Activated T-helper 9 cell treated with anti-CD3 and anti-CD28 coated beads, Interleukin-2, amount 50 U/mL, for 16 hours (primary cell): ENCODE measurements around the gene LARP1B.
"Not testable (repeated sequence)": the region's sequence is repeated elsewhere in the genome, so short reads cannot be mapped to it uniquely, and the experiment has no call there.

ENCODE experiments used
- DNase-seq: peaks from one replicate; pipeline ENCODE4 v3.0.0-alpha.2; 2020; ENCODE audit warnings: low read depth

LARP1B gene

GRCh38 chr4:128225148-128225547 is 164.0 kb downstream of the LARP1B start:
- no peak for DNase-seq

GRCh38 chr4:128227991-128228571 is 167.0 kb downstream of the LARP1B start:
- DNase-seq, result no peak

- no peak for DNase-seq
Observed at GRCh38 chr4:128228845-128229795, 168.0 kb downstream of the LARP1B start.

GRCh38 chr4:128232719-128233118 is 171.6 kb downstream of the LARP1B start:
- no peak for DNase-seq

- DNase-seq, result no peak
Observed at GRCh38 chr4:128234836-128235235, 173.7 kb downstream of the LARP1B start.

- no peak for DNase-seq
Observed at GRCh38 chr4:128241019-128241418, 179.9 kb downstream of the LARP1B start.

- no peak for DNase-seq
Observed at GRCh38 chr4:128241425-128241913, 180.4 kb downstream of the LARP1B start.

- no peak for DNase-seq
Observed at GRCh38 chr4:128241981-128242380, 180.9 kb downstream of the LARP1B start.

GRCh38 chr4:128242601-128243000 is 181.5 kb downstream of the LARP1B start:
- no peak for DNase-seq

- no peak for DNase-seq
Observed at GRCh38 chr4:128244379-128244778, 183.3 kb downstream of the LARP1B start.

- DNase-seq, result not testable (repeated sequence)
Observed at GRCh38 chr4:128245391-128245790, 184.3 kb downstream of the LARP1B start.

- DNase-seq, result no peak
Observed at GRCh38 chr4:128247906-128248305, 186.8 kb downstream of the LARP1B start.

- DNase-seq, result no peak
Observed at GRCh38 chr4:128249787-128250668, 188.9 kb downstream of the LARP1B start.

GRCh38 chr4:128255906-128256305 is 194.8 kb downstream of the LARP1B start:
- DNase-seq, result no peak

- DNase-seq, result no peak
Observed at GRCh38 chr4:128256539-128256938, 195.4 kb downstream of the LARP1B start.

- DNase-seq, result not testable (repeated sequence)
Observed at GRCh38 chr4:128258166-128258565, 197.1 kb downstream of the LARP1B start.

- not testable (repeated sequence) for DNase-seq
Observed at GRCh38 chr4:128259889-128260288, 198.8 kb downstream of the LARP1B start.
